Right ventricle myocardium superior (tissue), 1 donor: Measurements from ENCODE around the gene ADAP1. TPM values are rescaled to one million over a fixed set of nuclear protein-coding genes. Genes with fewer than 3 reads are reported as not detected.

Experiments used
- ATAC-seq: fragments of 200-7000 bp; cut with Tn5 transposase; one replicate; pipeline ENCODE4 v1.9.1; 2020; ENCODE audit warnings: mild to moderate bottlenecking; ENCODE audit not compliant: poor library complexity
- DNase-seq: peaks from one replicate; pipeline ENCODE4 v3.0.0-alpha.2; 2020
- intact Hi-C: fragments of 100-400 bp; cut with DNase I; formaldehyde crosslinking; loops from one replicate; pipeline ENCODE4 v1.11.2; 2022
- total RNA-seq: library from RNA; stranded (reverse); fragmentation: NEBNext Ultra II Directional; extraction: Animal tissue kit (Norgen Biotek cat#: 25700); gene quantifications from one replicate; pipeline ENCODE4 v1.2.1, GENCODE V29; 2021
- donor health status: DM: no; HTN: yes; CAD: no; lungs with severe emphysema.

The ADAP1 gene
- total RNA-seq, 1 donor from 2014 or later, result 6.4 TPM

DNA sequence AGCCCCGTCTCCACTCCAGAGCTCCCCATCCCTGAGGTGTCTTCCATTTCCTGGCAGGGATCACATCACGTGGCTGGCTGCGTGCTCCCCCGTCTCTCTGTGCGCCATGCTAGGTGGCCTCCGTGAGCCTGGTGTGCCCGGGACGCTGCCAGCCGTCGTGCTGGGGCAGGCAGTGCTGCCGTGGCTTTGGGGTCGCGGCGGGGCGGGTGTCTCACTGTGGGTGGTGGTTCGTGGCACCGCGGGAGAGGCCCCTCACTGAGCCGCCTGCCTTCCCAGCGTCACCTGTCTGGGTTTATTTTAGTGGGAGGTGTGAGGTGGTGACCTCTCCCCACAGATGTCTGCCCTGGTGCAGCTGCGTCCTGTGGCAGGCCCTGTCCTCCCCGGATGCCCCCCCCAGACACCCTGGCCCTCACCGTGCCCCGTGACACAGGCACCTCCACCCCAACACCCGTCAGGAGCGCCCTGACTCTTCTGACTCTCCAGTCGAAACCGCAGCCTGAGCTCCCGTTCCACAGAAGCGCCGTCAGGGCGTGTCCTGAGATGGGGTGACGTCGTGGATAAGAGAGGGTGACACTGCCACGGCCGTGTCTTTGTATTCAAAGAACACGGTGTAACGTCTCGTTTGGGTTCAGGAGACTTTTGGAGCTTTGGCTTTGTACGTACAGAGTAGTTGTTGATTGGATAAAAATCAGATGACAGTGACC, 60.2 kb downstream of the ADAP1 start:
- no peak for ATAC-seq
- DNase-seq, result no peak
- intact Hi-C loops, result no loop called here

DNA sequence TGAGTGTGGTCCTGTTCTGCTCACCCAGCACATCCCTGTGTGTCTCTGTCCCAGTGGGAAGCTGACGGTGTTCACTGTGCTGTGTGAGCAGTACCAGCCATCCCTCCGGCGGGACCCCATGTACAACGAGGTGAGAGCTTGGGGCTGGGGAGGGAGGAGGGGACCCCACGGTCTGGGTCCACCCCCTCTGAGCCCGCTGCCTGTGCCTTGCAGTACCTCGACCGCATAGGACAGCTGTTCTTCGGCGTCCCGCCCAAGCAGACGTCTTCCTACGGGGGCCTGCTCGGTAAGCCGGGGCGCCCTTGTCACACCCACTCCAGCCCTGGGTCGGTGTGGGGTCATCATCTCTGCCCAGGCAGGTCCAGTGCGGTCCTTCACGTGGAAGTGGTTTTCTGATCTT, 60.8 kb downstream of the ADAP1 start:
- DNase-seq, result no peak
- ATAC-seq, result no peak
- intact Hi-C loops, result no loop called here

DNA sequence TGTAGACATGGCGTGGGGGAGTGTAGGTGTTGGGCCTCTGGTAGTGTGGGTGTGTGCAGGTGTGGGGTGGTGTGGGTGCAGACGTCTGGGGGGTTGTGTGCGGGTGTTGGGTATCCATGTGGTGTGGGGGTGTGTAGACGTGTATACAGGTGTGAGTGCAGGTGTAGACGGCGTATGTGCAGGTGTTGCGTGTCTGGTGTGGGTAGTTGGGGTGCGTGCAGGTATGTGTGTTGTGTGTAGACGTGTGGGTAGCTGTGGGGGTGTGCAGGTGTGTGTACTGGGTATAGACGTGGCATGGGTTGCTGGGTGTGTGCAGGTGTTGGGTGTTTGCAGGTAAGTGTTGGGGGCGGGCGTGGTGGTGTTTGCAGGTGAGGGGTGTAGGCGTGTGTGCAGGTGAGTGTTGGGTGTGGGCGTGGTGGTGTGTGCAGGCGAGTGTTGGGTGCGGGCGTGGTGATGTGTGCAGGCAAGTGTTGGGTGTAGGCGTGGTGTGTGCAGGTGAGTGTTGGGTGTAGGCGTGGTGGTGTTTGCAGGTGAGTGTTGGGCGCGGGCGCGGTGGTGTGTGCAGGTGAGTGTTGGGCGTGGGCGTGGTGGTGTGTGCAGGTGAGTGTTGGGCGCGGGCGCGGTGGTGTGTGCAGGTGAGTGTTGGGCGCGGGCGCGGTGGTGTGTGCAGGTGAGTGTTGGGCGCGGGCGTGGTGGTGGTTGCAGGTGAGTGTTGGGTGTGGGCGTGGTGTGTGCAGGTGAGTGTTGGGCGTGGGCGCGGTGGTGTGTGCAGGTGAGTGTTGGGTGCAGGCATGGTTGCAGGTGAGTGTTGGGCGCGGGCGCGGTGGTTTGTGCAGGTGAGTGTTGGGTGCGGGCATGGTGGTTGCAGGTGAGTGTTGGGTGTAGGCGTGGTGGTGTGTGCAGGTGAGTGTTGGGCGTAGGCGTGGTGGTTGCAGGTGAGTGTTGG, 61.6 kb downstream of the ADAP1 start:
- ATAC-seq (no peak), DNase-seq (no peak)
- intact Hi-C loops, result no loop called here

DNA sequence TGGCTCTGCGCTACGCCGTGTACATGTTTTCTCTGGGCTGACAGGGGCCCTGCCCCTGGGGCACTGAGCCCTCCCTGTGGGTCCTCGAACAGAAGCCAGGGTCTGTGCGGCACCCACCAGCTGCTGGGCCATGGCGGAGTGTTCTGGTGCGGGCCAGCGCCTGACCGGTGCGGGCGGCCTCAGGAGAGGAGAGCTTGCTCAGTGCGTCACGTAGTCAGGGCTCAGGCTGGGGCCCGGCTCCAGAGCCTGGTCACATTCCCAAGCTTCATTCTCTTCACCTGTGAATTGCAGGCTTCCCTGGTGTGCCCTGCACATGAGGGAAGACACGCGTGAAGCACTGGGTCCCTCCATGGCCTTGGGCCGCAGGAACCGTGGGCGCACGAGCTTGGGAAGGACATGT, 62.7 kb downstream of the ADAP1 start:
- no peak for ATAC-seq
- no peak for DNase-seq
- intact Hi-C loops, result no loop called here

DNA sequence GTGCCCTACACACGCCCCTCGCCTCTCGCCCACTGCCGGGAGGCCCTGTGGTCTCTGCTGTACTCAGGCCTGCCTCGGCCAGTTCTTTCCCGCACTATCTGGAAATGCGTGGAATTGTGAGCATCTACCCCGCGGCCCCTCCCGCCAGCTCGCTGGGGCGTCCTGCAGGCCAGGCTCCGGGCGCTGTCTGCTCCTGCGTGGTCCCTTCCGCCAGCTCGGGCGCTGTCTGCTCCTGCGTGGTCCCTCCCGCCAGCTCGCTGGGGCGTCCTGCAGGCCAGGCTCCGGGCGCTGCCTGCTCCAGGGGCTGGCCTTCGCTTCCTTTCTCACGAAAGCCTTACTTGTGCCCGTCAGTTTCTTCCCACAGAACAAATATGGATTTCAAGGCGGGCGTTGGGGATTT, 63.2 kb downstream of the ADAP1 start:
- DNase-seq (no peak), ATAC-seq (no peak)
- intact Hi-C loops, result no loop called here

DNA sequence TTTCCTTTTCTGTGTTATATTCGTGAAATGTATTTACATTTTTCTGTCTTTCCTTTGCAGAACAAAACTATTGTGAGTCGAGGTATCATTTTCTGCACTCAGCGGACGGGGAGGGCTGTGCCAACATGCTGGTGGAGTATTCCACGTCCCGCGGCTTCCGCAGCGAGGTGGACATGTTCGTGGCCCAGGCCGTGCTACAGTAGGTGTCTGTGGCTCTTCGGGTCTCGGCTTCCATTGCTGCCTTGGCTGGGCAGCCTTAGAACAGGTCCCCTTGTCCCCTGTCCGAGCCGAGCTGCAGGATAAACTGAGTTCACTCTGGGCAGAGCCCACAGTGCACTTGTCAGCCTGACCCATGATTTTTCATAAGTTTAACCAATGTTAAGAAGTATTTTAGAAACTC, 63.6 kb downstream of the ADAP1 start:
- ATAC-seq, result no peak
- intact Hi-C loops, result no loop called here
- DNase-seq, result no peak

DNA sequence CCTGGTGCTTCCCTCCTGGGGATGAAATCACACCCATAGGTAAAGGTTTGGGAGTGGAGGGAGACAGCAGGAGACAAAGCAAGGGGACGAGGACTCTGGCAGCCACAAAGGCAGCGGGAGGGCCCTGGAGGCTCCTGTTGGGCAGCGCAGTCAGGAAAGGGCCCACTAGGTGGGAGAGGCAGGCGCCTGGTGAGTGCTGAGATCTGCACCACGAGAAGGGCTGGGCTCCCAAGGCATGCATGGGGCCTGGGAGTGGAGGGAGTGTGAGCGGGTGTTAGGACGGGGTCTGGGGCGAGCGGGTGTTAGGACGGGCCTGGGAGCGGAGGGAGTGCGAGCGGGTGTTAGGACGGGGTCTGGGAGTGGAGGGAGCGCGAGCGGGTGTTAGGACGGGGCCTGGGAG, 65.1 kb downstream of the ADAP1 start:
- intact Hi-C loops, result no loop called here
- ATAC-seq, result no peak
- no peak for DNase-seq

DNA sequence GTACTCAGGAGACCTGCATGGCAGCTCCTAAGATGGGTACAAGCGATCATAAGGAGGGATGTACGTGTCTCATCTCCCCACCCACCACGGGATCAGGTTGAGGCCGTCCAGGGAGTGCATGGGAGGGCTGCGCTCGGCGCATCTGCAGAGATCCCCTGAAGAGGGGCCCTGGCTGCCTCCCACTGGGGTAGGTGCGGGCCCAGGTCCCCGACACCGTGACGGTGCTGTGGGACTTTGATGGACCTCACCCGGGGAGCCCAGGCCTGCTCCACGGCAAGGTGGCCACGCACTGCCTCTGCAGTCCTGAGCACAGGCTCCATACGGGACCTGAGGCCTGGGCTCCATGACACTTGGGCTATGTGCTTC, 65.5 kb downstream of the ADAP1 start:
- intact Hi-C loops, result no loop called here
- peak; percentile 35 for DNase-seq
- no peak for ATAC-seq

DNA sequence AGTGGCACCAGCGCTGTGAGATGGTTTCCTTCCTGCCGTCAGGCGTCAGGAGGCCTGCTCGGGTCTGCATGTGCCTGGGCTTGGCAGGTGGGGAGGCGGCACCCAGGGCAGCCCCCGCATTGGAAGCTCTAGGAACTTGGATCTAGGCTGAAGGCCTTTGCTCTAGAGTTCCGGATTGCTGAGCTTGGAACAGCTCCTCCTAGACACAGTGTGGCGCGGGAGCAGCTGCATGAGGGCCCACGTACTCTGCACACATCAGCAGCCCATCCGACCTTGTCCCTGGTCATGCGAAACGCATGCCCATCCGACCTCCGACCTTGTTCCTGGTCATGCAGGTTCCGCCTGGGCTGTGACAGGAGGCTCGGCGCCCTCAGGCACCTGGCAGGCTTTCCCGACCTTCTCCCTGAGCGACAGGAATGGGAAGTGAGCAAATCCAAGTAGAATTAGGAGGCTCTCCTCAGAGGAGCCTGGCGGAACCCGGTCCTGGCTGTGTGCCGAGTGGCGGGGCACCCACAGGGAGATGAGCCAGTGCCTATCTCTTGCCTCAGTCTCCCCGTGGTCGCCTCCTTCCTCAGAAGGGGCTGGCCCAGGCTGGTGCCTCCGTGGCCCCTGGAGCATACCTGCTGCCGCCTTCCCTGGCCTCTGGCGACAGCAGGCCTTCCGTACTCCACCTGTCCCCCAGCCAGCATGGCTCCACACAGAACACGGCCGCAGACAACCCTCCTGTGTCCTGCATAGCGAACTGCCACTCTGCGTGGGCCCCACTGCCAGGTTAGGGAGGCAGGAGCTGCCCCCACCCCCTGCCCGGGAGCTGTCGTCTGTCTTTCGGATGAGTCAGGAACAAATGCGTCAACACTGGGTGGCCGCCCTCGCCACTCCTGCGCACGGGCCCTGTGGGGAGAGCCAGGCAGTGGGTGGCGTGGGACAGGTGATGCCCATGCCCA, 66.1 kb downstream of the ADAP1 start:
- DNase-seq, result peak; percentile 34
- intact Hi-C loops, result no loop called here
- no peak for ATAC-seq

DNA sequence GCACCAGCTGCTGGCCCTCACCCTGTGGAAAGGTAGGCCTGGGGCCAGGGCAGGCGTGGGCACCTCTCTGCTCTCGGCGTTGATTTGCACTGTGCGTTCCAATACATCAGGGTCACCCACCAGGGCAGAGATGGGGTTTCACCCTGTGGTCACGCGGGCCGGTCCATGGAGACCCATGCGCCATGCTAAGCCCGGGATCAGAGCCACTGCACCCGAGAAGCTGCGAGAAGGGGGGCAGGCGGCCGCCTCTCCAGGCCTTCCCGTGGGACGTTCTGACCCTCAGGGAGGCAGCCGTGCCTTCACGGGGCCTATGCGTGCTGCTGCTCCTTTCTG, 67.0 kb downstream of the ADAP1 start:
- intact Hi-C loops, result no loop called here
- DNase-seq (peak; percentile 28), ATAC-seq (no peak)

DNA sequence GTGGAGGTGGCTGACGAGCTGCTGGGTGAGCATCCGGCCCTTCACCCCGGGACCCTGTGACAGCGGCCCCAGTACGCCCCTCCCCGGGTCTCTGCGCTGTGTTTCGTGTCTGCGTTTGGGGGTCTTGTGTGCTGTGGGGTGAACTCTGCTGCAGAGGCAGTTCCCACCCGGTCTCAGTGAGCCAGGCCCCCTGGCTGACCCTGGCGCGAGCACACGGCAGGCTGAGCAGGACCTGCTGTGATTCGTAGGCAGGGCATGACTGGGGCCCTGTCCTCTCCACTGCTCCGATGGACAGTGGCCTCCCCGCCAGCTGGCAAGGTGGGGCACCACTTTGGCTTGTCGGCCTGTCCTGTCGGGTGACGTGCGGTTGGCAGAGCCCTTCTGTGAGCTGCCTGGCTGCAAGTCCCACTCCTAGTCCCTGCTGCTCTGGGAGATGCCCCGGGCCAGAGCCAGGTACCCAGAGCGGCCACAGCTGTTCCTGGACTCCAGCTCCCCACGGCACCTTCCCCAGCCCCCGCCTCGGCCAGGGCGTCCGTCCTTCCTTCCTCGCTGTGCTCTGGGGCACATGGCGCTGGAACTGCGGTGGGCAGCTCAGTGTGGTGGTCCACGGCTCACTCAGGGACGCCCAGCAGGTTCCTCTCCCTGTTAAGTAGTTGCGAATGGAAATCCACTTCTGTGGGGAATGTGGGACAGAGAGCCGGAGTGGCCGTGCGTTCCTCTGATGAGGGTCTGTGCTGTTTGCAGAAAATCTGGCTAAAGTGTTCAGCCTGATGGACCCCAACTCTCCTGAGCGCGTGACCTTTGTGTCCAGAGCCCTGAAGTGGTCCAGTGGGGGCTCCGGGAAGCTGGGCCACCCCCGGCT, 67.6 kb downstream of the ADAP1 start:
- peak; percentile 85 for ATAC-seq
- intact Hi-C loops, result no loop called here
- peak; percentile 90 for DNase-seq

DNA sequence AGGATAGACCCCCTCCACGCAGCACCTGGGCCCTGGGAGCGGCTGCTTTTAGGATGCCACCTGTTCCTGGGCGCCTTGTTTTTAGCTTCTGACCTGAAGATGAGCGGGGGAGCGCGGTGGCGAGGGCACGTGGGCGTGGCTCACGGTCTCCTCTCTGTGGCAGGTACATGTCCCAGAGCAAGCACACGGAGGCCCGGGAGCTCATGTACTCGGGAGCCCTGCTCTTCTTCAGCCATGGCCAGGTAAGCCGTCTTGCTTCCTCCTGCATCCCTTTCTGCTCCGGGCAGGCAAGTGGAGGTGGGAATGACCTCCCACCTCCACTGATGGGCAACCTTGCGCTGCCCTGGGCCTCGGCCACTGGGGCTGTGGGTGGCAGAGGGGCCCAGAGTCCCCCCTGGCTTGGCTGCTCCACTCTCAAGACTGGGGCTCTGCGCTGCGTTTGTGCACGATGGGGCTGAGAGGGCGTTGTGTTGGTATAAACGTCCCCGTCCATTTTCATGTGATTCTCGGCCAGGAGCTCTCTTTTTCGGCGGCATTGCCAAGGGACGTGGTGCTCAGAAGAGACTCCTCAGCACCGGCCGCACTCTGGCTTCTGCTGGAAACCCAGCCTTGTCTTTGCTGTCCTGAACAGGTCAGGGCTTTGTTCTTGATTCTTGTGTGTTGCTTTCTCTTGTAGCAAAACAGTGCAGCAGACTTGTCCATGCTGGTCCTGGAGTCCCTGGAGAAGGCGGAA, 68.4 kb downstream of the ADAP1 start:
- DNase-seq (peak; percentile 35), ATAC-seq (peak; percentile 1)
- intact Hi-C loops, result no loop called here

DNA sequence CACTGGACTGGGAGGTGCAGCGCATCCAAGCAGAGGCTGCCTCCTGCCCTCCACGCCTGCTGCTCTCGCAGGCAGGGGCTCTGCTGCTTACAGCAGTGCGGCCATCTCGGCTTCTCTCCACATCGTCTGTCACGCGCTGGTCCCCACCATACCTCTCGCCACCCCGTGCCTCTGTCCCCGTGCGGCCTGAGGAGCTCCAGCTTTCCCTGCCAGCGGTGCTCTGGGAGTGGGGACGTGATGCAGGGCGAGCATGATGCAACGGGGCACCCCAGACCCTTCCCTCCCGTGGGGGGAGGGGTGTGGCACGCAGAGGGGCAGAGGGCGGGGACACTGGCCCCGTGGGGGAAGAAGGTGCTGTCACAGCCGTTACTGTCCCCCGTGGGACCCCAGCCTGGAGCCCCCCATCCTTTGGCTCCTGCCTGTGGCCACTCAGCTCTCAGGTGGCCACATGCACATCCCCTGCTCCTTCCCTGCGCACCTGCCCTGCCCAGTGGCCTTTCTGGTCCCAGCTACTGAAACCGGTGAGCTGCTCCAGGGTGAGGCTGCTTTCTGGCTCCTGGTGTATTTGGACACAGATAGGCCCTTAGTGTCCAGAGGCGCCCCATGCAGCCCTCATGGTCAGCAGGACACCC, 69.1 kb downstream of the ADAP1 start:
- intact Hi-C loops, result no loop called here
- DNase-seq, result peak; percentile 26
- no peak for ATAC-seq

DNA sequence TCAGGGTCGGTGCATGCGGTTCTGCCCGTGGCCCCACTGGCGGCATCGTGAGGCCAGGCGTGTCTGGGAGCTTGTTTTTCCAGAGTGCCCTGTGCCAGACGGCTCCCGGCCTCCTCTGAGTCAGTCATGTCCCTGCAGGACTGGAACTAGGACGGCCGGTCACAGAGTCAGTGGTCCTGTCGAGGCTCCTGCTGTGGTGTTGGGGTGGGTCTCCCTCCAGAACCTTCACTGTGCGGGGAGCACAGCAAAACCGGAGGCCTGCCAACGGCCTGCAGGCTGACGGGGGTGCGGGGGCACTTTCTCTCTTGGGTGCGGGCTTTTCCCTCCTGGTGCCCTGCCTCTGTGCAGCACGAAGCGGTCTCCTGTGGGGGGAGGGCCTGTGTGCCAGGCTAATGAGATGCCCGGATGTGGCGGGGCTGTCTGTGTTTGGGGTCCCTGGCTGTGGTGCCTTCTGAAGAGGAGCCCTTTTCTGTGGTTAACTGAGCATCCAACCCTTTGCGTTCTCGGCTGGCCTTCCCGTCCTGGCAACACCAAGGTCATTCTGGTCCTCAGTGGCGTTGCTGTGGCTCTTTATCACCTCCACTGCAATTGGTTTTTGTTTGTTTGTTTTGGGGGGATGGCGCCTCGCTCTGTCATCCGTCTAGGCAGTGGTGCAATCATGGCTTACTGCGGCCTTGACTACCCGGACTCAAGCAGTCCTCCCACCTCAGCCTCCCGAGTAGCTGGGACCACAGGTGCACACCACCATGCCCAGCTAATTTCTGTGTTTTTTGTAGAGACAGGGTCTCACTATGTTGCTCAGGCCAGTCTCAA, 70.1 kb downstream of the ADAP1 start:
- DNase-seq (peak; percentile 35), ATAC-seq (no peak)
- intact Hi-C loops, result no loop called here

DNA sequence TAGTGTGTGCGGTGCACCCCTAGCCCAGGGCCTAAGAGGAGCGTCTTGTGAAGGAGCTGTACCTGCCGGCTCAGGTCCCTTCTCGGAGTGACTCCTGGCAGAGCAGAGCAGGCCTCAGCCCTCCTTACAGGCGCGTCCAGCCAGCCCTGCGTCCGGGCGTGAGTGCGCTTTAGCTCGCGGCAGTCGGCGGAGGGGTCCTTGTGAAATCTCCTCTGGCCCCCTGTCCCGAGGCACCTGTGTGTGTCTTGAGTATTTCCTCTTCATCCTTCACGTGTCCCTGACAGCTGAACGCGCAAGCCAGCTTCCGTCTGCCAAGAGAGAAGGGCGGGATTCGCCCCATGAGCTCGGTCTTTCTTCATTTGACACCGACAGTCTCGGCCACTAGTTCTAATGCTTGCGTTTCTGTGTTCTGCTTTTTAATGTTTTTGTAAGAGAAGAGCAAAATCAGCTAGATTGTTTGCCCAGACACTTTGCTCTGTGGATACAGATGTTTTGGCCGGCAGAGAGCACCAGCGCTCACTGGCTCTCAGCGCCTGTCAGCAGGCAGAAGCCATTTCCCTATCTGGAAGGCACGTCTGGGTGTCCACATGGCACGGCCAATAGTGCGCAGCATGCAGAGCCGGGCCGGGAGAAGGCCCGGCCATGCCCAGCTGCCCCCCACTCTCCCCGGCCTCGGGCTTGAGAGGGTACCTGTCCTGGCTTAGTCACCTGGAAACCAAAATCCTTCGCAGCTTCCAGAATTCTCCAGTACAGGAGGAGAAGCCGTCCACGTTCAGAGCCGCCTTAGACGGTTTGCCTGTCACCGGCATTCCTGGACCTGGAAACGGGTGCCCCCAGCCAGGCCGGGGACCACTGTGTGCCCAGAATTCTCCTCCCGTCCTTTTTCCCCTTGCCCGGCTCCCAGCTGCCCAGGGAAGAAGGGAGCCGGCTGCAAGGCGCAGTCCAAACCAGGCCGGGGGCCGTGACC, 71.1 kb downstream of the ADAP1 start:
- peak; percentile 55 for DNase-seq
- intact Hi-C loops, result no loop called here
- peak; percentile 51 for ATAC-seq
